ENCODE data around the gene CEP57. TPM values are rescaled to one million over a fixed set of nuclear protein-coding genes. Genes with fewer than 3 reads are reported as not detected.
A peak's percentile ranks its signal among the peaks of the same experiment; 100 is the strongest.

CEP57 gene
- total and polyA plus RNA-seq, 2 of the 13 experiments (the other 11 are each of a cell fraction or from before 2014, with no cell fraction given), result 34.3 to 59.4 TPM

- TF ChIP-seq PAXIP1 (CRISPR knock-in tag; conservative IDR thresholded peaks at IDR 0.05) (peak; percentile 57; the same call in 1 of the 2 replicates), TCF12 (IDR thresholded peaks at IDR 0.05) (no peak), TCF12 (CRISPR knock-in tag; IDR thresholded peaks at IDR 0.05) (peak; percentile 42; the same call in 1 of the 2 replicates), CSRNP2 (CRISPR knock-in tag; conservative IDR thresholded peaks at IDR 0.05; ENCODE audit: low read depth) (no peak), ZNF552 (CRISPR knock-in tag; IDR thresholded peaks at IDR 0.05; ENCODE audit: borderline replicate concordance) (no peak), DMTF1 (CRISPR knock-in tag; IDR thresholded peaks at IDR 0.05) (no peak), CENPX (CRISPR knock-in tag; IDR thresholded peaks at IDR 0.05) (no peak), JUNB (CRISPR knock-in tag; IDR thresholded peaks at IDR 0.05; ENCODE audit: borderline replicate concordance) (no peak), ZNF75D (CRISPR knock-in tag; IDR thresholded peaks at IDR 0.05; ENCODE audit: borderline replicate concordance) (no peak), BATF2 (CRISPR knock-in tag; IDR thresholded peaks at IDR 0.05) (0 out of 2 replicates have a peak, but pooled peaks have one; percentile 88), DZIP1 (CRISPR knock-in tag; IDR thresholded peaks at IDR 0.05) (peak; percentile 72; the same call in 1 of the 2 replicates), POLR2AphosphoS5 (IDR thresholded peaks at IDR 0.05; ENCODE audit: low read depth, low read length) (peak; percentile 44; the same call in 1 of the 2 replicates), HNRNPL (IDR thresholded peaks at IDR 0.05; ENCODE audit: low read depth, low read length) (peak; percentile 65; the same call in 1 of the 2 replicates), HDAC2 (CRISPR knock-in tag; IDR thresholded peaks at IDR 0.05) (peak; percentile 76; the same call in 1 of the 2 replicates)
Observed at GRCh38 chr11:95789506-95790122, 684 bp upstream of the CEP57 start, which contains the start of gene FAM76B (continued).
